GM10847 (cell line): ENCODE measurements around the gene WDFY3.

ENCODE experiments used
- POLR2A ChIP-seq: IDR thresholded peaks from 2 replicates; pipeline ENCODE4 v1.6.1; 2011; ENCODE audit not compliant: insufficient read length; ENCODE audit errors: extremely low read depth

Gene WDFY3

DNA sequence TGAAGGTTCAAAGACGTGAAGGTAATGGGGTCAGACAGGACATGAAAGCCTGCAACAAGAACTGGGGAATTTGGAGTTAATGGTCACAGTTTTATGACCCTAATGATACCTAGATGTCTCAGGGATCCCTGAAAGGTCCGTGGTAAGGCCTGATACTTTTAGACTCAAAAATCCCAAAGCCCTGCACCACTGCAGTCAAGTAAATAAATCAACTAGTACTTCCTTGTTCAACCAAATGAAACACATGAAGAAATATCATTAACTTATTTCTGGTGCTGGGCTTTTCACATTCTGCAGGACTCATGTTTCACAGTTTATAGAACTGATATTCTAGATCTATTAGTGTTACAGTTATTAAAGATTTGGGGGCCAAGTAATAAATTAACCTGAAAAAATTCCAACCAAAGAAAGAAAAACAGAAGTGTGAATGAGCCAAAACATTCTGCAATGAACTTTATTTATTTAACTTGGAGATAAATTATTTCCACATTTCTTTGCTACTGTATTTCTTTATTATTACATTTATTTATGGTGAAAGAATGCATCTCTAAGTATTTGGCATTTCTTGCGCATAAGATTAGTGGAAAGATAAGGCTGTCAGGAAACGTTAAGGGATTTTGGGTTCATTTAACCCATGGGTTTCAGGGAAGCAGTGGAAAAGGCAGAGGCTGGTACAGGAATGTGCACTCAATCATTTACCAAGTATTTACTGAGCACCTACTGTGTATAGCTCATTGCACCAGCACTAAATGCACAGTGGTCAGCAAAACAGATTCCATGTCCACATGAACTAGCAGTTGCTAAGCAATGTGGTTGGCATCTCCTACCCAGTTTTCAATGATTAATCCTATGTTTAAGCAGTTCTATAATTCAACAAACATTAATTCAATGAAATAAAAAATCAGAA is 8.7 kb downstream of the WDFY3 start:
- TF ChIP-seq POLR2A = no peak

DNA sequence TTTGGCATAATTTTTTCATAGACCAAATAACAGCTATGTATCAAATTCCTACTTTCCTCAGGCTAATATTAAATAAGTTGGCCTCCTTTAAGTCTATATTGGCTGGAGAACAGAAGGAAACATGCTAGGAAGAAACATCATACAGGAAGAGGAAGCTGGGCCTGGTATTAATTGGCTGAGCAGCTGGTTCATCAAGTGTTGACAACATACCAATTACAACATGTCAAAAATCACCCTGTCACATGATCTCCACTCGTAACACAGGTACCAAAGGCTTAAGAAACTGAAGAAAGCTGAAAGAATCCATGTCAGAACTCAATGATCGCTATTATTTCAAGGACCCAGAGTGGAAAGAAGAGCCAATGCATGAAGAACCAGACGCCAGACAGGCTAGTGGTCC is 10.5 kb downstream of the WDFY3 start:
- no peak for TF ChIP-seq POLR2A

DNA sequence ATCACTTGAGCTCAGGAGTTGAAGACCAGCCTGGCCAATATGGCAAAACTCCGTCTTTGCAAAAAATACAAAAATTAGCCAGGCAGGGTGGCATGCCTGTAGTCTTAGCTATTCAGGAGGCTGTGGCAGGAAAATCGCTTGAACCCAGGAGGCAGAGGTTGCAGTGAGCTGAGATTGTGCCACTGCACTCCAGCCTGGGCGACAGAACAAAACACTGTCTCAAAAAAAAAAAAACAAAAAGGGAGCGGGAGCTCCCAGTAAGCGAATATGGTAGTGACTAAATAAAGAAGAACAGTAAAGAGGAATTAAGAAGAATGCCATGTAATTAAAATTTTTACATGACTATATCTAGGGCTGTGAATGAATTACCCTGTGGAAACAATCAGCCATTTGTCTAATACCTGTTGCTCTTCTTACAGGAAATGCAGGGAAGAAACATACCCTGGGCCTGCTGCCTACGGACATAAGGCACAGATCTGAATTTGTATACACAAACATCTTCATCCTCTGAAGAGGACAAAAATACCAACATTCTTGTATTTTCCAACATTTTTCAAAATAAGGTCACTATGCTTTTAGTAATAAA is 11.4 kb downstream of the WDFY3 start:
- no peak for TF ChIP-seq POLR2A

DNA sequence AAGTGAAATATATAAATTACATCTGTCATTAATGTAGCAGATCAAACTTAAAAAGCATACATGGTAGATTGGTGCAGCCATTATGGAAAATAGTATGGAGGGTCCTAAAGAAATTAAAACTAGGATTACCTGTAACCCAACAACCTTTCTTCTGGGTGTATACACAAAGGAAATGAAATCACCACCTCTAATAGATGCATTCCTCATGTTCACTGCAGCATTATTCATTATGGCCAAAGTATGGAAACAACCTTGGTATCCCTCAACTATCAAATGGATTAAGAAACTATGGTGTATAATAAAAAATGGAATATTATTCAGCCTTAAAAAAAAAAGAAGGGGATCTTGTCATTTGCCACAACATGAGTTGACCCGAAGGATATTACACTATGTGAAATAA is 13.7 kb downstream of the WDFY3 start:
- TF ChIP-seq POLR2A = no peak

DNA sequence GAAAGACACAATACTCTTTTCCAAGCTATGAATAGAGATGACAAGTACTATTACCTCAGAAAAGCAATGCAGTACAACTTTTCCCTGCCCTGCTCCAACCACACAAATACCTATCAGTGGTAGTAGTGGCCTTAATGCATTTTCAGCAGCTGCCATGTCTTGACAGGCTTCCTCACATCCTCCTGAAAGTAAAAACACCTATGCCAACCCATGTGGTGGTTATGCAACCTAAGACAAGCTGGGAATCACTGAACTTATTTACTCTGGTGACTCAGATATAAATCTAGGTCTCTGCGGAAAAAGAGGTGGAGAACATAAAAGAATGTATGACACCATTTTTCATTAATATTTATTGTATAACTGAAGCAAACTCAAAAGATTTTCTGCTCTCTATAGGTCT is 14.5 kb downstream of the WDFY3 start:
- no peak for TF ChIP-seq POLR2A

DNA sequence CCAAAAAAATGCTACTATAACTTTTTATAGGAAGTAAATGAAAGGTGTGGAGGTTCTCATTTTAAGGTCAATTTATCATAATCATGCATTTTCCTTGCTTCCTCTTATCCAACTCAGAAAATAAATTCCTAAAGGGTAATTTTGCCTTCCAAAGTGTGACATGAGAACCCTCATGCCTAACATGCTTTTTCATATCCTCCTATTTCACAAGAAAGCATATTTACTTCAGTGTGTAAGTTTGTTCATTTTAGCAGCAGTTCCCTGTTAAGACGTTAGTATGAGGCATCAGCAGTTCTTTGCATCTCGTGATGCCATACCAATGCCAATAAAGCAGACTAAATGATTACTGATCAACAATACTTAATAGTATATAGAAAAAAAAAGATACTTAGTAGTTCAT is 18.4 kb downstream of the WDFY3 start:
- no peak for TF ChIP-seq POLR2A

DNA sequence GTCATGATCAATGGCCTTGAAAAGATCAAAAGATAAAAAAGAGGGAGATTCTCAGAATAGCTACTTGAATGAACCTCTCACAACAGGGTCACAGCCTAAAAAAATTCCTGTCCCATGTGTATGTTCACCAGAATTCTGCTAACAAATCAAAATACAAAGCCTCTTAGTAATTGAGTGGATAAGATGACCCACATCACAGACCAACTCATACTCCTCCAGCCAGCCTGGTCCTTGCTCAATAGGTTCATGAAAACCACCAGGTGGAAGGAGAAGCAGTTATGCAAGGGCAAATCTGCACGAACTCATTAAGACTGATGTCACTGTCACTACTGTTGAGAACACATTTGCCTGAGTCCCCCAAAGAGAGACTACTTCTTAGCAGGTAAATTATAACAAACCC is 21.5 kb downstream of the WDFY3 start:
- TF ChIP-seq POLR2A = no peak

DNA sequence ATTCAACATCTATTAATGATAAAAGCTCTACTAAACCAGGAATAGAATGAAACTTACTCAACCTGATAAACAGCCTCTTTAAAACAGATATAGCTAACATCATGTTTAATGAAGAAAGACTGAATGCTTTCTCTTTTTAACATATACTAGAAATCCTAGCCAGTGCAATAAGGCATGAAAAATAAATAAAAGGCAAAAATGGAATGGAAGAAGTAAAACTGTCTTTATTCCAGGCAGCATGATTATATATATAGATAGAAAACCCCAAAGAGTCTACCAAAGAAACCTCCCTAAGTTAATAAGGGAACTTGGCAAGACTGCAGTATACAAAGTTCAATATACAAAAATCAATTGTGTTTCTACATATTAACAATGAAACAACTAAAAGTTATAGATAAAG is 25.5 kb downstream of the WDFY3 start:
- no peak for TF ChIP-seq POLR2A

DNA sequence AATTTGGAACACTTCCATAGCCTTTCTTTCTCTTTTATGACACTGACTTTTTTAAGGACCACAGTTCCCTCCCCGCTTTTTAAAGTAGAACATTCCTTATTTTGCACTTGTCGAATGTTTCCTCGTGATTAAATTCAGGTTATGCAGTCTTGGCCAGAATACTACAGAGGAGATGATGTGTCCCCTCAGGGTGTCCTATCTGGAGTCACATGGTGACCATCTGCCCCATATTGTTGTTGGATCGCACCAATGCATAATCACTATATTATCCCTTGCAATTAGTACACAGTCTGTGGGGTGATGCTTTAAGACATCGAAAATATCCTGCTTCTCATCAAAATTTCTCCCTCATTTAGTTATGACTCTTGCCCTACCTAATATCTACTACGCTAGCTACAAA is 27.4 kb downstream of the WDFY3 start:
- TF ChIP-seq POLR2A = no peak

DNA sequence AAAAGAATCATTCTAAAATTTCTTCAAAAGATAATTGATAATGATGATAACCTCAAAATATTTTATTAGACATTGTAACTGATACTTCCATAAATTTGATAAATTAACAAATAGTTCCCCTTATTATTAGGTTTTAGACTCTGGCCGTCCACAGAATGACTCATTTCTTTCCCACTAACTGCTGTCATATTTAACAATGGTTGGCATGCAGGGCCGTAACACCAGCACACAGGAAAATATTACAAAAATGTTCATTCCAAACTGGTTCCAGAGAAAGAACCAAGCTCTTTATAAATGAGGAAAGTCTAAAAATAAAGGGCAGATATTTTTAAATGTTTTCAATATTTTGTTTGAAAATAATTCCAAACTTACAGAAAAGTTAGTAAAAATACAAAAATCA is 28.2 kb downstream of the WDFY3 start:
- no peak for TF ChIP-seq POLR2A

DNA sequence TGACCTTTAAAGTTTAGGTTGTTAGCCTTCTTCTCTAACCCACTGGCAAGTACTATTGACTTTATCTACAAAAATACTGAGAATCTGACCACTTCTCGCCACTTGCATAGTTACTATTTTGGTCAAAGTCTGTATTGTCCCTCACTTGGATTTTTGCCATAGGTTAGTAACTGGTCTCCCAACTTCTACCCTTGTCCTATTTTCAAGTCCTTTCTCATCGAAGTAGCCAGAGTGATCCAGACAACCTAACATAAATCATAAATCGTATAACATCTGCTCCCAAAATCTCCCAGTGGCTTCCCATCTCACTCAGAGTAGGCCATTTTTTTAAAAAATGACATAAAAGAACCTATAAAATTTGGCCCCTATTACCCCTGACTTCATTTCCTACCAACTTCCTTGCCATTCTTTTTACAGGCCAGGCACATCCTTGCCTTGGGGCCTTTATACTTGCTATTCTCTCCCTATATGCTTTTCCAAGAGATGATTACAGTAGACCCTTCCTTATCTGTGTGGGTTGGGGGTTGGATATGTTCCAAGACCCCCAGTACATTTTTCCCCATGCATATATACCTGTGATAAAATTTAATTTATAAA is 29.0 kb downstream of the WDFY3 start:
- TF ChIP-seq POLR2A = no peak

DNA sequence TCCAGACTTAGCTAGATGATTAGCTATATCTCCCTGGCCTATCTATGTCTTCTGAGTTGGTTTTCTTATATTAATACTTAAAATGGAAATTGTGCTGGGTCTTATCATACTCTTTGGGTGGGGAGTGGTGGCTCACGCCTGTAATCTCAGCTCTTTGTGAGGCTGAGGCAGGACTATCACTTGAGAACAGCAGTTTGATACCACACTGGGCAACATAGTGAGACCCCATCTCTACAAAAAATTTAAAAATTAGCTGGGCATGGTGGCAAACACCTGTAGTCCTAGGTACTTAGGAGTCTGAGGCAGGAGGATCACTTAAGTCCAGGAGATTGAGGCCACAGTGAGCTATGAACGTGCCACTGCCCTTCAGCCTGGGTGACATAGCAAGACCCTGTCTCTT is 30.4 kb downstream of the WDFY3 start:
- TF ChIP-seq POLR2A = no peak

DNA sequence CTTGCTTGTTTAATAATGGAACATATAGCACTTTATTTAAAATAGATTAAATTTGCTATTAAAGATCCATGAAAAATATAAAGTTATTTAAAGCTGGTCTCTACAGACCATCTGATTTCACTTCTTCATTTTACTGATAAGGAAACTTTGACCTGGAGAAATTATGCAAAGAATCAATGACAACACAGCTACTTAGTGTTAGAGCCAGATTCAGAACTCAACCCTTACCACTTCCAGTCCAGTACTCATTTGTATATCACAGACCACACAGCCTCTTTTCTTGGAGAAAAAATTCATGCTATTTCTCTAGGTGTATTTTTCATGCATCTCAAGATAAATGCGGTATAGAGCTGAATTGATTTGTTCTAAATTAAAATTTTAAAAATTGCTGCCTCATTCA is 34.0 kb downstream of the WDFY3 start:
- no peak for TF ChIP-seq POLR2A

DNA sequence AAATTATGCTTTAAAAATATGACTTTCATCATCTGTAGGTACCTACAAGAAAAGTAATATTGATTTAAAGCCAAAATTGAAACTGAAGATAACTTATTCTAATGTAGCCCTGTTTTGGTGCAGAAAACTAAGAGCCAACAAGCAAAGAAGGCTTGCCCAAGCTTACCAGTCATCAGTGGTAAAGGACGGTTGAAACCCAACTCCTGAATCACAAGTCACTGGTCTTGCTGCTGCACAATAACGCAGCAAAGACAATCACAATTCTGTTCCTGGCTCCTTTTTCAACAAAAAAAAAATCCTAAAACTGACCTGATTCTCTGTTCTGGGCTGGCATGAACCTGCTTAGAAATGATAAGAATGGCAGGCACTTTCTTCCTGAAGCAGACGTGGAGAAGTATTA is 34.5 kb downstream of the WDFY3 start:
- no peak for TF ChIP-seq POLR2A

DNA sequence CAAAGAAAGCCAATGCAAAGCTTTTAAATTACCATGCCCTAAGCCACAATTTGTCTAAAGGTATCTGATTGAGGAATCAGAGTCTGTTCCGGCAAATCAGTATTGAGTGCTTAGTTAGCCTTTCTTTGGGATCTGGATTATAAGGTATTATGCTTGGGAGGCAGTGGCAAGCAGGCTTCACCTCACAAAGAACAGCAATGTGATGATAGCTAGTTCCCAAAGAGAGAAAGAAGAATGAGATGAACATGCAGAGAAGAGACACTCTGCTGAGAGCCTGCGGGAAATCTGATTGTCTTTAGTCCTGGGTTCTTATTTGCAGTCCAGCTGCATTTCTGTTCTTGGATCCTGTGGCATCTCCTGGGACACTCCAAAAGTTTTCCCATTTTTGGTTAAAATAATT is 35.2 kb downstream of the WDFY3 start:
- TF ChIP-seq POLR2A = no peak

DNA sequence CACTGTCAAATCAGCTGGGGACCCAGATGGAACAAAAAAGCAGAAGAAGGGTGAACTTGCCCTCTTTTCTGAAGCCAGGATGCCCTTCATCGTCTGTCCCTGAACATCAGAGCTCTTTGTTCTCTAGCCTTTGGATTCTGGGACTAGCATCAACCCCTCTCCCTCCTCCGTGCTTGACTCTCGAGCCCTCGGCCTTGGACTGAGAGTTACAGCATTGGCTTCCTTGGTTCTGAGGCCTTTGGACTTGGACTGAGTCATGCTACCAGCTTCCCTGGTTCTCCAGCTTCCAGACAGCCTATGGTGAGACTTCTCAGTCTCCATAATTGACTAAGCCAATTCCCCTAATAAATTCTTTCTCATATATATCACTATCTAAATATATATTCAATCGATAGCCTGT is 38.4 kb downstream of the WDFY3 start:
- no peak for TF ChIP-seq POLR2A

DNA sequence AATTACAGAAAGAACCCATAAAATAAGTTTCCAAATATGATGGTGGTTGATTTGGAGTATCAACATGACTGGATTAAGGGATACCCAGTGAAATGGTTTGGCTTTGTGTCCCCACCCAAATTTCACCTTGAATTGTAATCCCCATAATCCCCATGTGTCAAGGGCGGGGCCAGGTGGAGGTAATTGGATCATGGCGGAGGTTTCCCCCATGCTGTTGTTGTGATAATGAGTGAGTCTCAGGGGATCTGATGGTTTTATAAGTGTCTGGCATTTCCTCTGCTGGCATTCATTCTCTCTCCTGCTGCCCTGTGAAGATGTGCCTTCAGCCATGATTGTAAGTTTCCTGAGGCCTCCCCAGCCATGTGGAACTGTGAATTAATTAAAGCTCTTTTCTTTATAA is 39.1 kb downstream of the WDFY3 start:
- no peak for TF ChIP-seq POLR2A

DNA sequence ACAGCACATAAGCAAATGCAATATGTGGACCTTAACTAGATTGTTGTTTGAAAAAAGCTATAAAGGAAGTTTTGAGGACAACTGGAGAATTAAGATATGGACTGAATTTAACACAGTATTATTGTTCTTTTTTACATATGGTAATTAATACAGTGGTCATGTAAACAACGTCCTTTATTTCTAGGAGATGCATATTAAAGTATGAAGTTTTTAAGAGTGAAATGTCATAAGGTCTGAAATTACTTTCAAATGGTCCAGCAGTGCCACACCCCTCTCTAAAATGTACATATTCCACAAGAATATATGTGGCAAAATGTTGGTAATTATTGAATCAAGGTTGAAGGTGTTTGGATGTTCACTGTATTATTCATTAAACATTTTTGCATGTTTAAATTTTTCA is 40.9 kb downstream of the WDFY3 start:
- no peak for TF ChIP-seq POLR2A
